Pulmonary artery endothelial cell (primary cell): ENCODE measurements around the gene PRAMEF17. TPM values are rescaled to one million over a fixed set of nuclear protein-coding genes. Genes with fewer than 3 reads are reported as not detected.
"Not testable (repeated sequence)": the region's sequence is repeated elsewhere in the genome, so short reads cannot be mapped to it uniquely, and the experiment has no call there.

Experiments used
- DNase-seq: peaks from one replicate; pipeline ENCODE4 v3.0.0-alpha.2; 2011; ENCODE audit warnings: low read depth, low spot score
- total RNA-seq: library from RNA; depleted of rRNA; stranded (reverse); fragments of >200 nt; gene quantifications from 2 replicates; pipeline ENCODE4 v1.2.3, GENCODE V29; 2014

PRAMEF17 gene
- total RNA-seq = not detected in 2 replicates

- not testable (repeated sequence) for DNase-seq
Measured at GRCh38 chr1:13389332-13389731, at the start of gene PRAMEF17. TSS of gene PRAMEF17 (plus strand) at chr1:13389632. CDS start at chr1:13389658, 26 bp downstream.

GRCh38 chr1:13342496-13342895 is 46.9 kb upstream of the PRAMEF17 start:
- not testable (repeated sequence) for DNase-seq

GRCh38 chr1:13347034-13347433 is 42.4 kb upstream of the PRAMEF17 start, which contains the start of gene PRAMEF14:
TSS of gene PRAMEF14 (minus strand) at chr1:13347134. CDS start at chr1:13345314, 1,820 bp downstream.
- DNase-seq = not testable (repeated sequence)

- not testable (repeated sequence) for DNase-seq
Measured at GRCh38 chr1:13353476-13353875, 36.0 kb upstream of the PRAMEF17 start.

- DNase-seq = not testable (repeated sequence)
Measured at GRCh38 chr1:13354475-13354874, 35.0 kb upstream of the PRAMEF17 start.

- DNase-seq = peak; percentile 1
Measured at GRCh38 chr1:13356774-13357173, 32.7 kb upstream of the PRAMEF17 start.

GRCh38 chr1:13362364-13362763 is 27.1 kb upstream of the PRAMEF17 start:
- not testable (repeated sequence) for DNase-seq

- not testable (repeated sequence) for DNase-seq
Measured at GRCh38 chr1:13364928-13365327, 24.5 kb upstream of the PRAMEF17 start.

GRCh38 chr1:13366536-13366935 is 22.9 kb upstream of the PRAMEF17 start:
- DNase-seq = not testable (repeated sequence)

GRCh38 chr1:13368544-13368943 is 20.9 kb upstream of the PRAMEF17 start:
- not testable (repeated sequence) for DNase-seq

- DNase-seq = not testable (repeated sequence)
Measured at GRCh38 chr1:13378983-13379382, 10.4 kb upstream of the PRAMEF17 start.

- not testable (repeated sequence) for DNase-seq
Measured at GRCh38 chr1:13380380-13380779, 9.1 kb upstream of the PRAMEF17 start.

- DNase-seq = not testable (repeated sequence)
Measured at GRCh38 chr1:13393004-13393403, 3.6 kb downstream of the PRAMEF17 start.

GRCh38 chr1:13394761-13395160 is 5.3 kb downstream of the PRAMEF17 start:
- not testable (repeated sequence) for DNase-seq

- DNase-seq = not testable (repeated sequence)
Measured at GRCh38 chr1:13395311-13395710, 5.9 kb downstream of the PRAMEF17 start.

GRCh38 chr1:13407811-13408210 is 18.4 kb downstream of the PRAMEF17 start:
- DNase-seq = no peak

GRCh38 chr1:13410150-13410549 is 20.7 kb downstream of the PRAMEF17 start, which contains the start of gene PRAMEF20:
TSS of gene PRAMEF20 (plus strand) at chr1:13410450. CDS start at chr1:13416355, 5,905 bp downstream.
- DNase-seq = not testable (repeated sequence)

- DNase-seq = no peak
Measured at GRCh38 chr1:13430495-13430894, 41.1 kb downstream of the PRAMEF17 start.

- no peak for DNase-seq
Measured at GRCh38 chr1:13432251-13432650, 42.8 kb downstream of the PRAMEF17 start.

GRCh38 chr1:13433694-13434358 is 44.4 kb downstream of the PRAMEF17 start:
- DNase-seq = not testable (repeated sequence)

- DNase-seq = no peak
Measured at GRCh38 chr1:13435458-13435857, 46.0 kb downstream of the PRAMEF17 start.

GRCh38 chr1:13439104-13439783 is 49.8 kb downstream of the PRAMEF17 start:
- not testable (repeated sequence) for DNase-seq
